ENCODE data around the gene KIF6. TPM values are rescaled to one million over a fixed set of nuclear protein-coding genes. Genes with fewer than 3 reads are reported as not detected.

Gene KIF6
- total RNA-seq, 6 experiments from 2014 or later: not detected

- H3K9me3 Mint-ChIP-seq: peaks cover 26% of the 10 kb centered on the region
- no peaks in the 10 kb centered on the region for H3K27me3 Mint-ChIP-seq (ENCODE audit: insufficient read depth)
- H3K36me3 Mint-ChIP-seq (ENCODE audit: low read depth): no peaks in the 10 kb centered on the region
- DNase-seq: no peak
- no peak overlapping the region for H3K27ac Mint-ChIP-seq
- H3K4me3 Mint-ChIP-seq: no peak overlapping the region
- H3K4me1 Mint-ChIP-seq (ENCODE audit: low read depth): no peaks in the 10 kb centered on the region
- TF ChIP-seq CTCF (IDR thresholded peaks at IDR 0.05): no peak
Observed at GRCh38 chr6:39409889-39410288, 315.3 kb downstream of the KIF6 start.

- Mint-ChIP-seq H3K4me3 (no peak overlapping the region), H3K4me1 (ENCODE audit: low read depth) (no peaks in the 10 kb centered on the region), H3K27me3 (ENCODE audit: insufficient read depth) (no peaks in the 10 kb centered on the region), H3K27ac (no peak overlapping the region), H3K9me3 (peaks cover 17% of the 10 kb centered on the region), H3K36me3 (ENCODE audit: low read depth) (no peaks in the 10 kb centered on the region)
- DNase-seq: no peak
- TF ChIP-seq CTCF (IDR thresholded peaks at IDR 0.05): no peak
Observed at GRCh38 chr6:39407446-39407993, 317.7 kb downstream of the KIF6 start.

GRCh38 chr6:39404312-39404711, 320.9 kb downstream of the KIF6 start:
- no peak for TF ChIP-seq CTCF (IDR thresholded peaks at IDR 0.05)
- no peaks in the 10 kb centered on the region; the same call in 1 of the 2 replicates for H3K27me3 Mint-ChIP-seq (ENCODE audit: insufficient read depth)
- H3K4me1 Mint-ChIP-seq (ENCODE audit: low read depth): no peaks in the 10 kb centered on the region
- no peak overlapping the region for H3K4me3 Mint-ChIP-seq
- H3K9me3 Mint-ChIP-seq: peaks cover 34% of the 10 kb centered on the region
- H3K27ac Mint-ChIP-seq: no peak overlapping the region
- no peaks in the 10 kb centered on the region for H3K36me3 Mint-ChIP-seq (ENCODE audit: low read depth)
- DNase-seq: no peak

- Mint-ChIP-seq H3K4me3 (no peak overlapping the region), H3K36me3 (ENCODE audit: low read depth) (no peaks in the 10 kb centered on the region), H3K27ac (no peak overlapping the region), H3K9me3 (peaks cover 37% of the 10 kb centered on the region), H3K4me1 (ENCODE audit: low read depth) (no peaks in the 10 kb centered on the region), H3K27me3 (ENCODE audit: insufficient read depth) (no peaks in the 10 kb centered on the region; the same call in 1 of the 2 replicates)
- no peak for DNase-seq
- no peak for TF ChIP-seq CTCF (IDR thresholded peaks at IDR 0.05)
Observed at GRCh38 chr6:39403304-39403703, 321.9 kb downstream of the KIF6 start.

GRCh38 chr6:39402239-39402751, 322.9 kb downstream of the KIF6 start:
- H3K4me3 Mint-ChIP-seq: no peak overlapping the region
- no peaks in the 10 kb centered on the region for H3K4me1 Mint-ChIP-seq (ENCODE audit: low read depth)
- DNase-seq: no peak
- H3K9me3 Mint-ChIP-seq: peaks cover 41% of the 10 kb centered on the region
- H3K36me3 Mint-ChIP-seq (ENCODE audit: low read depth): no peaks in the 10 kb centered on the region
- H3K27me3 Mint-ChIP-seq (ENCODE audit: insufficient read depth): no peaks in the 10 kb centered on the region; the same call in 1 of the 2 replicates
- no peak for TF ChIP-seq CTCF (IDR thresholded peaks at IDR 0.05)
- no peak overlapping the region for H3K27ac Mint-ChIP-seq

Measured in HFFc6 (cell line).